Sigmoid colon (tissue), 4 donors: ENCODE measurements around the gene USP44.

ENCODE experiments used
- EP300 ChIP-seq, 4 donors: sonication (generic); formaldehyde crosslinking; IDR thresholded peaks; one replicate each; pipeline ENCODE4 v1.6.1; 2017; ENCODE audit warnings: antibody characterized with exemption in 4 of 4
- POLR2A ChIP-seq, 2 donors: fragments of 450-650 bp; IDR thresholded peaks; one replicate each; pipeline ENCODE4 v1.6.1; 2016; ENCODE audit warnings: antibody characterized with exemption in 2 of 2, mild to moderate bottlenecking in 2 of 2, moderate library complexity in 2 of 2
- POLR2AphosphoS5 ChIP-seq, 4 donors: sonication (generic); formaldehyde crosslinking; IDR thresholded peaks; one replicate each; pipeline ENCODE4 v1.6.1; 2017; ENCODE audit warnings: antibody characterized with exemption in 4 of 4
- TF ChIP-seq, protein P1 (sequence below), 4 experiments: fragments of 450-650 bp in 3 of 4; fragments of 200-600 bp in 1 of 4; IDR thresholded peaks; one replicate each; pipeline ENCODE4 v1.5.1; 2016 to 2019; ENCODE audit warnings: antibody characterized with exemption in 4 of 4, mild to moderate bottlenecking in 3 of 4, moderate library complexity in 2 of 4

DNA sequence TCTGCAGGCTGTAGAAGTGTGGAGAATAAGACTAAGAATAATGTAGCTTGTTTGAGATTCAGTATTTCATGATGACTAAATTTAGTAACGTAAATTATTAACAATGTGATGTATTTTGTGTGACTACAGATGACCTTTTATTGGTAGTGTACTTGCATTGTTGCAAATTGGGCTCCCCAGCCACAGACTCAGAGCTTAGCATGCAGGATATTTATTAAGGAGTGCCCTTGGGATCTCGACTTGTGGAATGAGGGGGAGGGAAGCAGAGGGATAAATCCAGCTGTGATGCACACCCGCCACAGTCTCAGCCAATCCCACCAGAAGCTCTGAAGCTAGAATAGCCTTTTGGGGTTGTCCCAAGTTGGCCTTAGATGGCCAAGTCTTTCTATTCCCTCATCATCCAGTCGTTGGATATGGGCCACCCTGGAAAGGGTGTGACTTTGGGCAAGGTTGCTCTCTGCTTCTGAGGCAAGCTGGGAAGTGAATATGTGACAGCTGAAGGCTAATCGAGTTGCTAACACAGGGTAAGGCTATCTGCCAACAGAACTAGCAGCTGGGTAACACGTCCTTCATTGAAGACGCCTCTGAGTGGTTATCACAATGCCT is 42.1 kb upstream of the USP44 start:
- TF ChIP-seq, protein P1, sequence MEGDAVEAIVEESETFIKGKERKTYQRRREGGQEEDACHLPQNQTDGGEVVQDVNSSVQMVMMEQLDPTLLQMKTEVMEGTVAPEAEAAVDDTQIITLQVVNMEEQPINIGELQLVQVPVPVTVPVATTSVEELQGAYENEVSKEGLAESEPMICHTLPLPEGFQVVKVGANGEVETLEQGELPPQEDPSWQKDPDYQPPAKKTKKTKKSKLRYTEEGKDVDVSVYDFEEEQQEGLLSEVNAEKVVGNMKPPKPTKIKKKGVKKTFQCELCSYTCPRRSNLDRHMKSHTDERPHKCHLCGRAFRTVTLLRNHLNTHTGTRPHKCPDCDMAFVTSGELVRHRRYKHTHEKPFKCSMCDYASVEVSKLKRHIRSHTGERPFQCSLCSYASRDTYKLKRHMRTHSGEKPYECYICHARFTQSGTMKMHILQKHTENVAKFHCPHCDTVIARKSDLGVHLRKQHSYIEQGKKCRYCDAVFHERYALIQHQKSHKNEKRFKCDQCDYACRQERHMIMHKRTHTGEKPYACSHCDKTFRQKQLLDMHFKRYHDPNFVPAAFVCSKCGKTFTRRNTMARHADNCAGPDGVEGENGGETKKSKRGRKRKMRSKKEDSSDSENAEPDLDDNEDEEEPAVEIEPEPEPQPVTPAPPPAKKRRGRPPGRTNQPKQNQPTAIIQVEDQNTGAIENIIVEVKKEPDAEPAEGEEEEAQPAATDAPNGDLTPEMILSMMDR (IDR thresholded peaks at IDR 0.05): no peak
- TF ChIP-seq EP300 (IDR thresholded peaks at IDR 0.05) (no peak), POLR2AphosphoS5 (IDR thresholded peaks at IDR 0.05) (no peak), POLR2A (IDR thresholded peaks at IDR 0.05) (no peak)
